Liver (tissue), 3 donors: ENCODE measurements around the gene PACRGL.

Source experiments
- ATF3 ChIP-seq: IDR thresholded peaks from 2 replicates; pipeline ENCODE4 v1.6.1; 2016; ENCODE audit warnings: antibody characterized with exemption
- FOXA1 ChIP-seq: IDR thresholded peaks from 2 replicates; pipeline ENCODE4 v1.6.1; 2016; ENCODE audit warnings: antibody characterized with exemption
- REST ChIP-seq: IDR thresholded peaks from 2 replicates; pipeline ENCODE4 v1.6.1; 2016; ENCODE audit warnings: antibody characterized with exemption, mild to moderate bottlenecking
- TAF1 ChIP-seq: conservative IDR thresholded peaks from 2 replicates; pipeline ENCODE4 v1.6.1; 2016; ENCODE audit warnings: antibody characterized with exemption, mild to moderate bottlenecking
- TF ChIP-seq, protein P1 (sequence below): fragments of 150-350 bp; IDR thresholded peaks from 2 replicates; pipeline ENCODE4 v1.5.1; 2017; ENCODE audit warnings: improper control_type of control experiment, low read depth, low read length; ENCODE audit not compliant: missing input control
- TF ChIP-seq, protein P2 (sequence below): IDR thresholded peaks from 2 replicates; pipeline ENCODE4 v1.6.1; 2016; ENCODE audit warnings: antibody characterized with exemption
- TF ChIP-seq, protein P3 (sequence below): IDR thresholded peaks from 2 replicates; pipeline ENCODE4 v1.6.1; 2016; ENCODE audit warnings: antibody characterized with exemption
- donor health status: healthy.
- donor health status: healthy.

- TF ChIP-seq, protein P1, sequence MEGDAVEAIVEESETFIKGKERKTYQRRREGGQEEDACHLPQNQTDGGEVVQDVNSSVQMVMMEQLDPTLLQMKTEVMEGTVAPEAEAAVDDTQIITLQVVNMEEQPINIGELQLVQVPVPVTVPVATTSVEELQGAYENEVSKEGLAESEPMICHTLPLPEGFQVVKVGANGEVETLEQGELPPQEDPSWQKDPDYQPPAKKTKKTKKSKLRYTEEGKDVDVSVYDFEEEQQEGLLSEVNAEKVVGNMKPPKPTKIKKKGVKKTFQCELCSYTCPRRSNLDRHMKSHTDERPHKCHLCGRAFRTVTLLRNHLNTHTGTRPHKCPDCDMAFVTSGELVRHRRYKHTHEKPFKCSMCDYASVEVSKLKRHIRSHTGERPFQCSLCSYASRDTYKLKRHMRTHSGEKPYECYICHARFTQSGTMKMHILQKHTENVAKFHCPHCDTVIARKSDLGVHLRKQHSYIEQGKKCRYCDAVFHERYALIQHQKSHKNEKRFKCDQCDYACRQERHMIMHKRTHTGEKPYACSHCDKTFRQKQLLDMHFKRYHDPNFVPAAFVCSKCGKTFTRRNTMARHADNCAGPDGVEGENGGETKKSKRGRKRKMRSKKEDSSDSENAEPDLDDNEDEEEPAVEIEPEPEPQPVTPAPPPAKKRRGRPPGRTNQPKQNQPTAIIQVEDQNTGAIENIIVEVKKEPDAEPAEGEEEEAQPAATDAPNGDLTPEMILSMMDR = no peak
- TF ChIP-seq ATF3 (no peak), TAF1 (no peak), FOXA1 (no peak), REST (no peak)
- TF ChIP-seq, protein P2, sequence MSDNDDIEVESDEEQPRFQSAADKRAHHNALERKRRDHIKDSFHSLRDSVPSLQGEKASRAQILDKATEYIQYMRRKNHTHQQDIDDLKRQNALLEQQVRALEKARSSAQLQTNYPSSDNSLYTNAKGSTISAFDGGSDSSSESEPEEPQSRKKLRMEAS = no peak
- TF ChIP-seq, protein P3, sequence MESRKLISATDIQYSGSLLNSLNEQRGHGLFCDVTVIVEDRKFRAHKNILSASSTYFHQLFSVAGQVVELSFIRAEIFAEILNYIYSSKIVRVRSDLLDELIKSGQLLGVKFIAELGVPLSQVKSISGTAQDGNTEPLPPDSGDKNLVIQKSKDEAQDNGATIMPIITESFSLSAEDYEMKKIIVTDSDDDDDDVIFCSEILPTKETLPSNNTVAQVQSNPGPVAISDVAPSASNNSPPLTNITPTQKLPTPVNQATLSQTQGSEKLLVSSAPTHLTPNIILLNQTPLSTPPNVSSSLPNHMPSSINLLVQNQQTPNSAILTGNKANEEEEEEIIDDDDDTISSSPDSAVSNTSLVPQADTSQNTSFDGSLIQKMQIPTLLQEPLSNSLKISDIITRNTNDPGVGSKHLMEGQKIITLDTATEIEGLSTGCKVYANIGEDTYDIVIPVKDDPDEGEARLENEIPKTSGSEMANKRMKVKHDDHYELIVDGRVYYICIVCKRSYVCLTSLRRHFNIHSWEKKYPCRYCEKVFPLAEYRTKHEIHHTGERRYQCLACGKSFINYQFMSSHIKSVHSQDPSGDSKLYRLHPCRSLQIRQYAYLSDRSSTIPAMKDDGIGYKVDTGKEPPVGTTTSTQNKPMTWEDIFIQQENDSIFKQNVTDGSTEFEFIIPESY = no peak
Measured at GRCh38 chr4:20658456-20658855, 41.8 kb upstream of the PACRGL start.
